Panc1 (cell line): ENCODE measurements around the gene SCNN1G. TPM values are rescaled to one million over a fixed set of nuclear protein-coding genes. Genes with fewer than 3 reads are reported as not detected.

ENCODE experiments used
- ATAC-seq: fragments of 200-7000 bp; cut with Tn5 transposase; 2 replicates; pipeline ENCODE4 v1.9.1; 2020; ENCODE audit warnings: mild to moderate bottlenecking, moderate library complexity
- BruUV-seq: library from RNA; stranded (reverse); fragments of 400-500 nt; replicated peaks from 2 replicates; lab custom pipeline; 2021; lab: Mats Ljungman, UMichigan
- CTCF ChIA-PET: fragments of 300-600 bp; sonication (Branson Sonifier 250); formaldehyde crosslinking; loops from one replicate; lab custom pipeline; 2022; ENCODE audit warnings: antibody characterized with exemption; lab: Charles Lee
- POLR2A ChIA-PET: fragments of 300-600 bp; sonication (Branson Sonifier 250); formaldehyde crosslinking; loops from one replicate; lab custom pipeline; 2022; ENCODE audit warnings: antibody characterized with exemption; lab: Charles Lee
- DNase-seq: peaks from one replicate; pipeline ENCODE4 v3.0.0-alpha.2; 2010; ENCODE audit warnings: low read depth, low spot score
- H3K27ac ChIP-seq: 2 replicates; pipeline ENCODE4 v1.5.1; 2011; ENCODE audit warnings: mild to moderate bottlenecking, low read length, inconsistent platforms
- H3K27me3 ChIP-seq: fragments of 200-500 bp; sonication (Bioruptor generic); 2 replicates; pipeline ENCODE4 v1.6.0; 2014; ENCODE audit warnings: low read length, inconsistent platforms; ENCODE audit not compliant: control insufficient read depth, insufficient read depth
- H3K36me3 ChIP-seq: fragments of 200-500 bp; sonication (Bioruptor generic); 2 replicates; pipeline ENCODE4 v1.5.1; 2014; ENCODE audit warnings: inconsistent platforms, mild to moderate bottlenecking, low read length, moderate library complexity; ENCODE audit not compliant: control insufficient read depth, insufficient read depth
- H3K4me1 ChIP-seq: 2 replicates; pipeline ENCODE4 v1.5.1; 2011; ENCODE audit warnings: inconsistent platforms, mild to moderate bottlenecking, low read length, moderate library complexity; ENCODE audit not compliant: control insufficient read depth, insufficient read depth
- H3K4me3 ChIP-seq, 2 experiments: 2 replicates each; pipeline ENCODE4 v1.5.1; 2011 to 2012; ENCODE audit warnings: low read depth in 2 of 2, low read length in 2 of 2, mild to moderate bottlenecking in 2 of 2, inconsistent platforms in 1 of 2, moderate library complexity in 1 of 2
- H3K9me3 ChIP-seq: fragments of 200-500 bp; sonication (Bioruptor generic); 2 replicates; pipeline ENCODE4 v1.5.1; 2014; ENCODE audit warnings: low read depth, mild to moderate bottlenecking, inconsistent platforms, low read length, moderate library complexity; ENCODE audit not compliant: control insufficient read depth, insufficient read depth
- POLR2AphosphoS5 ChIP-seq: IDR thresholded peaks from 2 replicates; pipeline ENCODE4 v1.6.1; 2012; ENCODE audit warnings: mild to moderate bottlenecking, low read depth, low read length, moderate library complexity
- SIN3A ChIP-seq: IDR thresholded peaks from 2 replicates; pipeline ENCODE4 v1.6.1; 2012; ENCODE audit warnings: low read depth, mild to moderate bottlenecking, low read length, moderate library complexity, borderline replicate concordance; ENCODE audit not compliant: insufficient read depth
- TCF7L2 ChIP-seq: IDR thresholded peaks from 2 replicates; pipeline ENCODE4 v1.6.1; 2011; ENCODE audit warnings: mild to moderate bottlenecking, low read depth, low read length, inconsistent platforms
- in situ Hi-C: cut with HindIII; loops from 2 replicates; pipeline ENCODE4 v1.10.0; 2016; ENCODE audit warnings: low sequenced_read_pairs, low pct_unique_long_range_greater_than_20kb
- intact Hi-C: fragments of 100-400 bp; cut with micrococcal nuclease; formaldehyde crosslinking; loops from one replicate; pipeline ENCODE4 v1.10.0; 2022; ENCODE audit not compliant: unreplicated experiment
- total RNA-seq: library from RNA; stranded (reverse); gene quantifications from one replicate; pipeline ENCODE4 v1.2.1, GENCODE V29; 2021; ENCODE audit not compliant: unreplicated experiment
- TF ChIP-seq, protein P1 (sequence below), 2 experiments: IDR thresholded peaks; 2 replicates each; pipeline ENCODE4 v1.6.1; 2011 to 2012; ENCODE audit warnings: low read depth in 2 of 2, control low read depth in 1 of 2, low read length in 1 of 2, mild to moderate bottlenecking in 1 of 2, moderate library complexity in 1 of 2; ENCODE audit not compliant: insufficient read depth in 1 of 2
- TF ChIP-seq, protein P2 (sequence below): fragments of 450-650 bp; IDR thresholded peaks from 2 replicates; pipeline ENCODE4 v1.5.1; 2017; ENCODE audit warnings: mild to moderate bottlenecking

The SCNN1G gene
- total RNA-seq, 1 experiment from 2014 or later, result 3.4 TPM

DNA sequence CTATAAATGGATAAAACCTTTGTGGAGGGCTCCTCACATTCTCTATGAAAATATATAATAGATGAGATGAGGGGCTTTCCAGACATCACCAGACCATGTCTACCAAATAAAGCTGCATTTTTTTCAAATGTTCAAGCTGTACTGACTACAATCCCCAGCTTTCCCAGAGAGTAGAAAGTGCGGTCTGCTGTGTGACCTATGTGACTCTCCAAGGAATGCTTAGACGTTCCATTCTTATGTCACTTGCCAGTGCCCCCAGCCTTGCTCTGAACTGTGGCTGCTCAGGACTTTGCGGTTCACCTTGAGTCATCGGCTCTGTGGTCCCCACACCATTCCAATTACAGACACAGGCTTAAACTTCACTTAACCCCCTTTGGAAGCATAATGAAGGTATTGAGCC, 71.8 kb downstream of the SCNN1G start:
- Histone ChIP-seq H3K36me3 (no peaks in the 10 kb centered on the region), H3K4me1 (peaks cover 5% of the 10 kb centered on the region), H3K4me3 (no peak overlapping the region), H3K9me3 (no peaks in the 10 kb centered on the region; the same call in 1 of the 2 replicates), H3K27ac (no peak overlapping the region; the same call in 1 of the 2 replicates), H3K27me3 (no peaks in the 10 kb centered on the region)
- ATAC-seq, result peak; percentile 93
- ChIA-PET POLR2A (interaction anchor here (0.6 kb wide), 1 partner anchor 8 kb away, joined by 3 read pairs; no protein-coding TSS in a partner anchor), CTCF (no interaction called here)
- BruUV-seq, result no TSS peak
- in situ Hi-C loops (no loop called here), intact Hi-C loops (no loop called here)
- TF ChIP-seq, protein P1, sequence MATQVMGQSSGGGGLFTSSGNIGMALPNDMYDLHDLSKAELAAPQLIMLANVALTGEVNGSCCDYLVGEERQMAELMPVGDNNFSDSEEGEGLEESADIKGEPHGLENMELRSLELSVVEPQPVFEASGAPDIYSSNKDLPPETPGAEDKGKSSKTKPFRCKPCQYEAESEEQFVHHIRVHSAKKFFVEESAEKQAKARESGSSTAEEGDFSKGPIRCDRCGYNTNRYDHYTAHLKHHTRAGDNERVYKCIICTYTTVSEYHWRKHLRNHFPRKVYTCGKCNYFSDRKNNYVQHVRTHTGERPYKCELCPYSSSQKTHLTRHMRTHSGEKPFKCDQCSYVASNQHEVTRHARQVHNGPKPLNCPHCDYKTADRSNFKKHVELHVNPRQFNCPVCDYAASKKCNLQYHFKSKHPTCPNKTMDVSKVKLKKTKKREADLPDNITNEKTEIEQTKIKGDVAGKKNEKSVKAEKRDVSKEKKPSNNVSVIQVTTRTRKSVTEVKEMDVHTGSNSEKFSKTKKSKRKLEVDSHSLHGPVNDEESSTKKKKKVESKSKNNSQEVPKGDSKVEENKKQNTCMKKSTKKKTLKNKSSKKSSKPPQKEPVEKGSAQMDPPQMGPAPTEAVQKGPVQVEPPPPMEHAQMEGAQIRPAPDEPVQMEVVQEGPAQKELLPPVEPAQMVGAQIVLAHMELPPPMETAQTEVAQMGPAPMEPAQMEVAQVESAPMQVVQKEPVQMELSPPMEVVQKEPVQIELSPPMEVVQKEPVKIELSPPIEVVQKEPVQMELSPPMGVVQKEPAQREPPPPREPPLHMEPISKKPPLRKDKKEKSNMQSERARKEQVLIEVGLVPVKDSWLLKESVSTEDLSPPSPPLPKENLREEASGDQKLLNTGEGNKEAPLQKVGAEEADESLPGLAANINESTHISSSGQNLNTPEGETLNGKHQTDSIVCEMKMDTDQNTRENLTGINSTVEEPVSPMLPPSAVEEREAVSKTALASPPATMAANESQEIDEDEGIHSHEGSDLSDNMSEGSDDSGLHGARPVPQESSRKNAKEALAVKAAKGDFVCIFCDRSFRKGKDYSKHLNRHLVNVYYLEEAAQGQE (IDR thresholded peaks at IDR 0.05; ENCODE audit: insufficient read depth in 1 of 2, low read depth in 2 of 2, low read length in 1 of 2), result no peak
- TF ChIP-seq, protein P2, sequence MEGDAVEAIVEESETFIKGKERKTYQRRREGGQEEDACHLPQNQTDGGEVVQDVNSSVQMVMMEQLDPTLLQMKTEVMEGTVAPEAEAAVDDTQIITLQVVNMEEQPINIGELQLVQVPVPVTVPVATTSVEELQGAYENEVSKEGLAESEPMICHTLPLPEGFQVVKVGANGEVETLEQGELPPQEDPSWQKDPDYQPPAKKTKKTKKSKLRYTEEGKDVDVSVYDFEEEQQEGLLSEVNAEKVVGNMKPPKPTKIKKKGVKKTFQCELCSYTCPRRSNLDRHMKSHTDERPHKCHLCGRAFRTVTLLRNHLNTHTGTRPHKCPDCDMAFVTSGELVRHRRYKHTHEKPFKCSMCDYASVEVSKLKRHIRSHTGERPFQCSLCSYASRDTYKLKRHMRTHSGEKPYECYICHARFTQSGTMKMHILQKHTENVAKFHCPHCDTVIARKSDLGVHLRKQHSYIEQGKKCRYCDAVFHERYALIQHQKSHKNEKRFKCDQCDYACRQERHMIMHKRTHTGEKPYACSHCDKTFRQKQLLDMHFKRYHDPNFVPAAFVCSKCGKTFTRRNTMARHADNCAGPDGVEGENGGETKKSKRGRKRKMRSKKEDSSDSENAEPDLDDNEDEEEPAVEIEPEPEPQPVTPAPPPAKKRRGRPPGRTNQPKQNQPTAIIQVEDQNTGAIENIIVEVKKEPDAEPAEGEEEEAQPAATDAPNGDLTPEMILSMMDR, result no peak
- TF ChIP-seq SIN3A, result no peak
- DNase-seq, result no peak

DNA sequence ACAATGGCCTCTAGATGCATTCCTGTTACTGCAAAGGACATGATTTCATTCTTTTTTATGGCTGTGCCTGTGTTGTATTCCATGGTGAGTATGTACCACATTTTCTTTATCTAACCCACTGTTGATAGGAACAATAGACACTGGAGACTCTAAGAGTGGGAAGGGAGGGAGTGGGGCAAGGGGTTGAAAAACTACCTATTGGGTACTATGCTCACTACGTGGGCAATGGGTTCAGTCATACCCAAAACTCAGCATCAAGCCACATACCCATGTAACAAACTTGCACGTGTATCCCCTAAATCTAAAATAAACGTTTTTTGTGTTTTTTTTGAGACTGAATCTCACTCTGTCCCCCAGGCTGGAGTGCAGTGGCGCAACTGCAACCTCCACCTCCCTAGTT, 72.5 kb downstream of the SCNN1G start:
- BruUV-seq, result no TSS peak
- TF ChIP-seq, protein P1 (IDR thresholded peaks at IDR 0.05; ENCODE audit: insufficient read depth in 1 of 2, low read depth in 2 of 2, low read length in 1 of 2), result no peak
- TF ChIP-seq, protein P2, result no peak
- no peak for TF ChIP-seq TCF7L2
- TF ChIP-seq POLR2AphosphoS5, result no peak
- no peak for TF ChIP-seq SIN3A
- Histone ChIP-seq H3K4me1 (peaks cover 5% of the 10 kb centered on the region), H3K4me3 (no peak overlapping the region), H3K9me3 (no peaks in the 10 kb centered on the region), H3K36me3 (no peaks in the 10 kb centered on the region), H3K27ac (no peak overlapping the region; the same call in 1 of the 2 replicates), H3K27me3 (no peaks in the 10 kb centered on the region)
- DNase-seq (no peak), ATAC-seq (peak; percentile 54; the same call in 1 of the 2 replicates)
- in situ Hi-C loops, result no loop called here
- intact Hi-C loops, result no loop called here
- ChIA-PET CTCF (no interaction called here), POLR2A (no interaction called here)
